Measurements from ENCODE around the gene CISH. TPM values are rescaled to one million over a fixed set of nuclear protein-coding genes. Genes with fewer than 3 reads are reported as not detected.

CISH gene
- total and polyA plus RNA-seq, 4 donors = 37.8 to 104 (median 46.6) TPM

- peaks cover 4 to 35% (median 14%) of the 10 kb centered on the region in 5 donors for H3K4me1 ChIP-seq (ENCODE audit: control insufficient read depth in 5 of 5, insufficient read depth in 5 of 5, low read length in 5 of 5)
- no peak for DNase-seq
- no peak for TF ChIP-seq CTCF (IDR thresholded peaks at IDR 0.05; ENCODE audit: control extremely low read depth, extremely low read depth)
Measured at GRCh38 chr3:50620820-50621219, 9.2 kb upstream of the CISH start.

GRCh38 chr3:50620420-50620819 lies 8.8 kb upstream of the CISH start:
- ATAC-seq (ENCODE audit: insufficient read depth, low FRiP score) (no peak), DNase-seq (no peak)
- Histone ChIP-seq H3K4me1 (ENCODE audit: control insufficient read depth in 5 of 5, insufficient read depth in 5 of 5, low read length in 5 of 5) (peaks cover 3 to 33% (median 14%) of the 10 kb centered on the region in 5 donors), H3K9ac (ENCODE audit: insufficient read depth in 1 of 2, low read length in 2 of 2) (no peak overlapping the region), H3K36me3 (ENCODE audit: control insufficient read depth in 4 of 4, insufficient read depth in 4 of 4, low read length in 4 of 4) (peaks cover 0 to 4% (median 2%) of the 10 kb centered on the region in 4 donors), H3K4me3 (no peak overlapping the region), H3K27ac (ENCODE audit: low read depth in 1 of 2, low read length in 1 of 2) (peak overlapping the region; percentile 59 to 68), H3K9me3 (ENCODE audit: control insufficient read depth in 4 of 4, insufficient read depth in 3 of 4, low read length in 3 of 4) (no peaks in the 10 kb centered on the region), H3K27me3 (ENCODE audit: control insufficient read depth in 3 of 3, insufficient read depth in 3 of 3, low read length in 2 of 3) (no peaks in the 10 kb centered on the region)
- 19 to 74% methylated on average over 1 of the region's 1 CpG for WGBS, 2 donors
- no peak for TF ChIP-seq CTCF (IDR thresholded peaks at IDR 0.05; ENCODE audit: control extremely low read depth, extremely low read depth)

More at GRCh38 chr3:50620820-50621219, 9.2 kb upstream of the CISH start:
- no peak overlapping the region for H3K9ac ChIP-seq (ENCODE audit: insufficient read depth in 1 of 2, low read length in 2 of 2)
- peak overlapping the region; percentile 59 to 68 for H3K27ac ChIP-seq (ENCODE audit: low read depth in 1 of 2, low read length in 1 of 2)
- no peaks in the 10 kb centered on the region for H3K9me3 ChIP-seq (ENCODE audit: control insufficient read depth in 4 of 4, insufficient read depth in 3 of 4, low read length in 3 of 4)
- H3K36me3 ChIP-seq (ENCODE audit: control insufficient read depth in 4 of 4, insufficient read depth in 4 of 4, low read length in 4 of 4) = peaks cover 0 to 6% (median 2%) of the 10 kb centered on the region in 4 donors
- 15 to 39% methylated on average over 4 of the region's 4 CpGs for WGBS, 2 donors
- no peak for ATAC-seq (ENCODE audit: insufficient read depth, low FRiP score)
- no peaks in the 10 kb centered on the region for H3K27me3 ChIP-seq (ENCODE audit: control insufficient read depth in 3 of 3, insufficient read depth in 3 of 3, low read length in 2 of 3)
- H3K4me3 ChIP-seq = no peak overlapping the region

GRCh38 chr3:50617911-50618481 lies 6.4 kb upstream of the CISH start:
- no peak for TF ChIP-seq CTCF (IDR thresholded peaks at IDR 0.05; ENCODE audit: control extremely low read depth, extremely low read depth)
- WGBS, 2 donors = 29 to 45% methylated on average over 6 of the region's 6 CpGs
- DNase-seq (no peak), ATAC-seq (ENCODE audit: insufficient read depth, low FRiP score) (no peak)
- Histone ChIP-seq H3K27me3 (ENCODE audit: control insufficient read depth in 3 of 3, insufficient read depth in 3 of 3, low read length in 2 of 3) (no peaks in the 10 kb centered on the region), H3K4me1 (ENCODE audit: control insufficient read depth in 5 of 5, insufficient read depth in 5 of 5, low read length in 5 of 5) (peaks cover 3 to 24% (median 24%) of the 10 kb centered on the region in 5 donors), H3K36me3 (ENCODE audit: control insufficient read depth in 4 of 4, insufficient read depth in 4 of 4, low read length in 4 of 4) (peaks cover 0 to 4% (median 4%) of the 10 kb centered on the region in 4 donors), H3K4me3 (peak overlapping the region; percentile 80), H3K9me3 (ENCODE audit: control insufficient read depth in 4 of 4, insufficient read depth in 3 of 4, low read length in 3 of 4) (no peaks in the 10 kb centered on the region), H3K9ac (ENCODE audit: insufficient read depth in 1 of 2, low read length in 2 of 2) (peak overlapping the region in 1 of 2 donors; percentile 89), H3K27ac (ENCODE audit: low read depth in 1 of 2, low read length in 1 of 2) (peak overlapping the region; percentile 92 to 96)
